ENCODE measurements around the gene GAREM1.
"Not testable (repeated sequence)": the region's sequence is repeated elsewhere in the genome, so short reads cannot be mapped to it uniquely, and the experiment has no call there.

The GAREM1 gene
- long read RNA-seq, donor 1, partial matches to known transcripts, result 0 of 1 reads
- long read RNA-seq, donor 1, other reads (novel, unspliced or antisense), result 0 of 1 reads
- long read RNA-seq, donor 2, full-length matches to known transcripts, result 1 of 11 reads
- long read RNA-seq, donor 2, partial matches to known transcripts, result 10 of 11 reads
- long read RNA-seq, donor 2, other reads (novel, unspliced or antisense), result 0 of 11 reads
- long read RNA-seq, donor 3, partial matches to known transcripts, result 0 of 1 reads
- long read RNA-seq, donor 3, other reads (novel, unspliced or antisense), result 0 of 1 reads
- long read RNA-seq, donor 4, full-length matches to known transcripts, result 2 of 68 reads
- long read RNA-seq, donor 4, partial matches to known transcripts, result 66 of 68 reads
- long read RNA-seq, donor 4, other reads (novel, unspliced or antisense), result 0 of 68 reads
- long read RNA-seq, donor 5, partial matches to known transcripts, result 0 of 1 reads
- long read RNA-seq, donor 5, other reads (novel, unspliced or antisense), result 0 of 1 reads
- long read RNA-seq, donor 6, full-length matches to known transcripts, result 2 of 20 reads
- long read RNA-seq, donor 6, partial matches to known transcripts, result 18 of 20 reads
- long read RNA-seq, donor 6, other reads (novel, unspliced or antisense), result 0 of 20 reads
- long read RNA-seq, donor 7, result 0 reads
- long read RNA-seq, donor 8, full-length matches to known transcripts, result 2 of 2 reads
- long read RNA-seq, donor 8, partial matches to known transcripts, result 0 of 2 reads
- long read RNA-seq, donor 8, other reads (novel, unspliced or antisense), result 0 of 2 reads

- DNase-seq, result peak; percentile 91
Observed at GRCh38 chr18:32470714-32471633, at the start of gene GAREM1. TSS of gene GAREM1 (minus strand) at chr18:32470882. CDS start at chr18:32470428, 454 bp downstream.

- no peak for DNase-seq
Observed at GRCh38 chr18:32511147-32511546, 40.5 kb upstream of the GAREM1 start.

GRCh38 chr18:32509111-32509510 is 38.4 kb upstream of the GAREM1 start:
- peak; percentile 25 for DNase-seq

- DNase-seq, result no peak
Observed at GRCh38 chr18:32507093-32507492, 36.4 kb upstream of the GAREM1 start.

GRCh38 chr18:32502014-32502413 is 31.3 kb upstream of the GAREM1 start:
- DNase-seq, result no peak

- not testable (repeated sequence) for DNase-seq
Observed at GRCh38 chr18:32501242-32501641, 30.6 kb upstream of the GAREM1 start.

GRCh38 chr18:32483002-32483401 is 12.3 kb upstream of the GAREM1 start:
- no peak for DNase-seq

GRCh38 chr18:32482117-32482516 is 11.4 kb upstream of the GAREM1 start:
- DNase-seq, result no peak

- DNase-seq, result no peak
Observed at GRCh38 chr18:32480581-32480980, 9.9 kb upstream of the GAREM1 start.

- no peak for DNase-seq
Observed at GRCh38 chr18:32478807-32479206, 8.1 kb upstream of the GAREM1 start.

GRCh38 chr18:32478317-32478716 is 7.6 kb upstream of the GAREM1 start:
- no peak for DNase-seq

GRCh38 chr18:32476106-32476505 is 5.4 kb upstream of the GAREM1 start:
- DNase-seq, result no peak

- not testable (repeated sequence) for DNase-seq
Observed at GRCh38 chr18:32475069-32475468, 4.4 kb upstream of the GAREM1 start.

GRCh38 chr18:32473325-32473724 is 2.6 kb upstream of the GAREM1 start:
- DNase-seq, result no peak

GRCh38 chr18:32472841-32473240 is 2.2 kb upstream of the GAREM1 start:
- DNase-seq, result no peak

GRCh38 chr18:32470460-32470713 is 295 bp downstream of the GAREM1 start:
- DNase-seq, result no peak

- peak; percentile 84 for DNase-seq
Observed at GRCh38 chr18:32469691-32470459, 807 bp downstream of the GAREM1 start.

- peak; percentile 62 for DNase-seq
Observed at GRCh38 chr18:32469190-32469651, 1.5 kb downstream of the GAREM1 start.

GRCh38 chr18:32468147-32468845 is 2.4 kb downstream of the GAREM1 start:
- DNase-seq, result no peak

GRCh38 chr18:32461709-32462272 is 8.9 kb downstream of the GAREM1 start:
- no peak for DNase-seq

All from right kidney (tissue), 9 donors.